ENCODE data around the gene IL11RA.

Gene IL11RA

DNA sequence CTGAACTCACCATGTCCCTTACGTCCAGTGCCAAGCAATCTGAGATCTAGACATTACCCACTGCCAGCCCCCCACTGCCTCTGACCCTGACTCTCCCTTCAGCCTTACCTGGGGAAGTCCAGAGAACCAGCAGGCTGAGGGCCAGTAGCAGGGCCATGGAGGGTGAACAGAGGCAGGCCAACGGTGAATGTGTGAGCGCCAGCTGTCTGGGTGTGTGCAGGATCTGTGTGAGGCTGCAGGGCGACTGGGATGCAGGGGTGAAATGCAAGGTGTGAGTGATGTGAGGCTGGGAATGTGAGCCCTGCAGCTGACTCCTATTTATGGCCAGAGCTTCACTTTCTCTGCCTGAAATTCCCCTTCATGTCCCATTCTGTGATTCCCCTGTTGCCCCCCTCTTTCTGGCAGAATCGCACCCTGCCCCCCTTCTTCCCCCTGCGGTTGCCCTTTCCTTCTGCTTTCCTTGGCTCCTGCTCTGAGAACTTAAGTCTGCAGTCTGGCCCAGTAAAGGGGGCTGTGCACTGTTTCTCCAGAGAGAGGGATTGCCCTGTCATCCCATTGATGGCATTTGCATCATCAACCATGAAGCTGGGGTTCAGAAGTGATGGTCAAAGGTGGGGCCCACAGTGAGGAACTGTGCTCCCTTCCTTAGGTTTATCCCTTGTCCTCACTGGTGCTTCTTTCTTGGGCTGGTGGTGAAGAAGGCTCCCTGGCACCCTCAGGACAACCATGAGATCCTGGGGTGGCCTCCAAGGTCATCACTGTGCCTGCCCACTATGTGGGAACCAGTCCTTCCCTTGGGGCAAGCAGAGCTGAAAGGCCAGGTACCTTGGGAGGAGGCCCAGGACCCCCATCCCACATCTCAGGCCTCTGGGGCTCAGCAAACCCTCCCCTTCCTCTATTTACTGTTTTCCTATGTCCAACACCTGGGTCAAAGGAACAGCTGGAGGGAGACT, 39.3 kb downstream of the IL11RA start, which contains the start of gene CCL19:
Gene CCL19 (minus strand): TSS at position 294 of the 953 bp plus-strand sequence. CDS start 137 bp downstream, at position 157.
- Histone ChIP-seq H3K9me3 (ENCODE audit: control insufficient read depth, insufficient read depth, low read length) (no peaks in the 10 kb centered on the region), H3K27ac (ENCODE audit: low read depth, low read length) (no peak within 1 kb of the TSS), H3K4me2 (ENCODE audit: low read length) (no peak within 1 kb of the TSS), H3K79me2 (ENCODE audit: control insufficient read depth, low read length) (no peaks in the 10 kb centered on the region), H3K36me3 (ENCODE audit: control insufficient read depth, low read length) (no peaks in the 10 kb centered on the region), H4K20me1 (ENCODE audit: control insufficient read depth, insufficient read depth, low read depth, low read length) (no peaks in the 10 kb centered on the region), H3K9me2 (replicated peaks; ENCODE audit: control insufficient read depth, low read length) (no peaks in the 10 kb centered on the region), H3K4me1 (ENCODE audit: control insufficient read depth, low read length) (no peaks in the 10 kb centered on the region), H3K4me3 (ENCODE audit: low read length) (no peak within 1 kb of the TSS), H3F3A (ENCODE audit: control insufficient read depth, insufficient read depth) (no peaks in the 10 kb centered on the region), H3K27me3 (ENCODE audit: control insufficient read depth, low read length) (peaks cover 5% of the 10 kb centered on the region; the same call in 1 of the 2 replicates)
- TF ChIP-seq EZH2phosphoT487 (IDR thresholded peaks at IDR 0.05; ENCODE audit: borderline replicate concordance, low read length) (no peak), CTCF (IDR thresholded peaks at IDR 0.05; ENCODE audit: low read depth, low read length, poor library complexity, severe bottlenecking) (no peak)

- no peaks in the 10 kb centered on the region for H3K36me3 ChIP-seq (ENCODE audit: control insufficient read depth, low read length)
- no peaks in the 10 kb centered on the region for H3F3A ChIP-seq (ENCODE audit: control insufficient read depth, insufficient read depth)
- H3K27me3 ChIP-seq (ENCODE audit: control insufficient read depth, low read length) = peaks cover 5% of the 10 kb centered on the region; the same call in 1 of the 2 replicates
- H3K4me2 ChIP-seq (ENCODE audit: low read length) = no peak overlapping the region
- no peaks in the 10 kb centered on the region for H3K79me2 ChIP-seq (ENCODE audit: control insufficient read depth, low read length)
- no peaks in the 10 kb centered on the region for H4K20me1 ChIP-seq (ENCODE audit: control insufficient read depth, insufficient read depth, low read depth, low read length)
- no peaks in the 10 kb centered on the region for H3K4me1 ChIP-seq (ENCODE audit: control insufficient read depth, low read length)
- no peak for TF ChIP-seq EZH2phosphoT487 (IDR thresholded peaks at IDR 0.05; ENCODE audit: borderline replicate concordance, low read length)
- no peak for TF ChIP-seq CTCF (IDR thresholded peaks at IDR 0.05; ENCODE audit: low read depth, low read length, poor library complexity, severe bottlenecking)
- no peaks in the 10 kb centered on the region for H3K9me3 ChIP-seq (ENCODE audit: control insufficient read depth, insufficient read depth, low read length)
- no peaks in the 10 kb centered on the region for H3K9me2 ChIP-seq (replicated peaks; ENCODE audit: control insufficient read depth, low read length)
- H3K4me3 ChIP-seq (ENCODE audit: low read length) = no peak overlapping the region
- H3K27ac ChIP-seq (ENCODE audit: low read depth, low read length) = no peak overlapping the region
Observed at GRCh38 chr9:34691936-34692315, 39.9 kb downstream of the IL11RA start.

DNA sequence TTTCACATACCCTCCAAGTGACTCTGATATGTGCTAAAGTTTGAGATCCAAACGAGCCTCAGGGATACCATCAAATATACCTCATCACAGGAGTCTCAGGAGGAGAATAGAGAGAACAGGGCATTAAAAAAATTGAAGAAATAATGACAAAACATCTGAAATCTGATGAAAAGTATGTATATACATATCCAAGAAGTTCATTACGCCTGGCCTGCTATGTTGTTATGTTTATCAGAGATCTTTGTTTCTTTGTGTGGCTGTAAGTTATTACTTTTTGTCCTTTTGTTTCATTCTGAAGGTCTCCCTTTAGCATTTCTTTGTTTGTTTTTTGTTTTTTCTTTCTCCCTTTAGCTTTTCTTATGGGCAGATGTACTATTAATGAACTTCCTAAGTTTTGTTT, 41.6 kb downstream of the IL11RA start:
- H3K4me1 ChIP-seq (ENCODE audit: control insufficient read depth, low read length) = no peaks in the 10 kb centered on the region
- H3K9me2 ChIP-seq (replicated peaks; ENCODE audit: control insufficient read depth, low read length) = no peaks in the 10 kb centered on the region

More for the DNA sequence above, 41.6 kb downstream of the IL11RA start:
- Histone ChIP-seq H3K79me2 (ENCODE audit: control insufficient read depth, low read length) (no peaks in the 10 kb centered on the region), H4K20me1 (ENCODE audit: control insufficient read depth, insufficient read depth, low read depth, low read length) (no peaks in the 10 kb centered on the region), H3K4me3 (ENCODE audit: low read length) (no peak overlapping the region), H3K27me3 (ENCODE audit: control insufficient read depth, low read length) (peaks cover 5% of the 10 kb centered on the region; the same call in 1 of the 2 replicates), H3F3A (ENCODE audit: control insufficient read depth, insufficient read depth) (no peaks in the 10 kb centered on the region), H3K36me3 (ENCODE audit: control insufficient read depth, low read length) (no peaks in the 10 kb centered on the region), H3K27ac (ENCODE audit: low read depth, low read length) (no peak overlapping the region), H3K9me3 (ENCODE audit: control insufficient read depth, insufficient read depth, low read length) (no peaks in the 10 kb centered on the region), H3K4me2 (ENCODE audit: low read length) (no peak overlapping the region)
- no peak for TF ChIP-seq CTCF (IDR thresholded peaks at IDR 0.05; ENCODE audit: low read depth, low read length, poor library complexity, severe bottlenecking)
- TF ChIP-seq EZH2phosphoT487 (IDR thresholded peaks at IDR 0.05; ENCODE audit: borderline replicate concordance, low read length) = no peak

Data from DOHH2 (cell line).